Measurements from ENCODE around the gene PRAC1. TPM values are rescaled to one million over a fixed set of nuclear protein-coding genes. Genes with fewer than 3 reads are reported as not detected.

Gene PRAC1
- total and polyA plus RNA-seq, 2 donors (not counting 1 experiment from before 2014, with no cell fraction given), result not detected

DNA sequence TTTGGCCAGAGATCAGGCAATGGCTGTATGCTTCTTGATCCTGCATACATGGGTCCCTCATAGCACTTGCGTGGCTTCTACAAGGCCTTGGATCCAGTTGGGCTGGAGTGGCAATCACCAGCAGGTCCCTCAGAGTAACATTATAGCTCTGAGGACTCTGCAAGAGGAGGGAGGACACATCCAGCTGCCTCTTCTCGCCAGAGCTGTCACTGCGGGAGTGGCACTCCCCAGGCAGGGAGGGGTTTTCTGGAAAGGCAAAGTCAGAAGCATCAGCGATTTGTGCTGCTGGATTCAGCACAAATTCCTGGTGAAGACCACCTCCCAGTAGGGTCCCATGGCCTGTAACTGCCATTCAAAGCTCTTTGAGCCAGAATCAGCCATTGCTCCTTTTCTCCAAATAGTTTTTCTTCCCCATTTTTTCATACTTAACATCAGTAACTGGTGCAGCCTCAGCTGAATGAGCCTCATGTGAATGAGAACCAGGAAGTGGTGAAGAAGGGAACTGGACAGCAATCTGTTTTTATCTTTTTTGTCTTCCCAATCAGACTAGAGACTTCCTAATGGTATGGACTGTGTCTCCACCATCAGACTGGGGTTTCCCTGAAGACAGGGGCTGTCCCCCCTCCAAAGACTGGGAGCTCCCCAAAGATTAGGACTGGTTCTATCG, 46.8 kb upstream of the PRAC1 start:
- no peak overlapping the region for H3K4me3 Mint-ChIP-seq
- POLR2A ChIA-PET, result no interaction called here
- H4K20me1 ChIP-seq (ENCODE audit: control insufficient read depth, insufficient read depth, low read length, poor library complexity, severe bottlenecking), result no peaks in the 10 kb centered on the region
- no peak overlapping the region for H3K27ac Mint-ChIP-seq
- no peaks in the 10 kb centered on the region for H3K9me3 ChIP-seq (ENCODE audit: control extremely low read depth in 1 of 3, control insufficient read depth in 2 of 3, insufficient read depth in 1 of 3, low read length in 2 of 3)
- no peak overlapping the region for H2AFZ ChIP-seq (ENCODE audit: insufficient read depth, low read depth, low read length, poor library complexity, severe bottlenecking)
- H3K27me3 ChIP-seq (replicated peaks in 1 of 4; ENCODE audit: control extremely low read depth in 1 of 4, control insufficient read depth in 3 of 4, insufficient read depth in 4 of 4, low read length in 3 of 4), result peaks cover 0 to 10% (median 7%) of the 10 kb centered on the region in 4 experiments
- H3K9me3 Mint-ChIP-seq (ENCODE audit: insufficient read depth), result no peaks in the 10 kb centered on the region
- H3K36me3 ChIP-seq (replicated peaks in 1 of 2; ENCODE audit: control extremely low read depth in 1 of 2, control insufficient read depth in 1 of 2, extremely low read depth in 1 of 2, insufficient read depth in 2 of 2, low read length in 1 of 2), result no peaks in the 10 kb centered on the region
- no peak overlapping the region for H3K27ac ChIP-seq (ENCODE audit: low read length in 2 of 2)
- no peak overlapping the region for H3K4me2 ChIP-seq (replicated peaks; ENCODE audit: low read depth, low read length, poor library complexity, severe bottlenecking)
- H3K79me2 ChIP-seq (ENCODE audit: control insufficient read depth, insufficient read depth, low read length), result no peaks in the 10 kb centered on the region
- no peak for DNase-seq
- H3K9ac ChIP-seq (ENCODE audit: low read length), result no peak overlapping the region
- intact Hi-C loops (cut with micrococcal nuclease), result no loop called here
- no peak overlapping the region for H3K4me3 ChIP-seq (ENCODE audit: control extremely low read depth in 1 of 5, extremely low read depth in 1 of 5, insufficient read depth in 1 of 5, low read depth in 2 of 5, low read length in 4 of 5)
- 94% methylated on average over 3 of the region's 5 CpGs for WGBS (ENCODE audit: insufficient coverage)
- CTCF ChIA-PET, result interaction anchor here (0.7 kb wide), 1 partner anchor 45 kb away, joined by 3 read pairs; no protein-coding TSS in a partner anchor
- TF ChIP-seq, protein P1, sequence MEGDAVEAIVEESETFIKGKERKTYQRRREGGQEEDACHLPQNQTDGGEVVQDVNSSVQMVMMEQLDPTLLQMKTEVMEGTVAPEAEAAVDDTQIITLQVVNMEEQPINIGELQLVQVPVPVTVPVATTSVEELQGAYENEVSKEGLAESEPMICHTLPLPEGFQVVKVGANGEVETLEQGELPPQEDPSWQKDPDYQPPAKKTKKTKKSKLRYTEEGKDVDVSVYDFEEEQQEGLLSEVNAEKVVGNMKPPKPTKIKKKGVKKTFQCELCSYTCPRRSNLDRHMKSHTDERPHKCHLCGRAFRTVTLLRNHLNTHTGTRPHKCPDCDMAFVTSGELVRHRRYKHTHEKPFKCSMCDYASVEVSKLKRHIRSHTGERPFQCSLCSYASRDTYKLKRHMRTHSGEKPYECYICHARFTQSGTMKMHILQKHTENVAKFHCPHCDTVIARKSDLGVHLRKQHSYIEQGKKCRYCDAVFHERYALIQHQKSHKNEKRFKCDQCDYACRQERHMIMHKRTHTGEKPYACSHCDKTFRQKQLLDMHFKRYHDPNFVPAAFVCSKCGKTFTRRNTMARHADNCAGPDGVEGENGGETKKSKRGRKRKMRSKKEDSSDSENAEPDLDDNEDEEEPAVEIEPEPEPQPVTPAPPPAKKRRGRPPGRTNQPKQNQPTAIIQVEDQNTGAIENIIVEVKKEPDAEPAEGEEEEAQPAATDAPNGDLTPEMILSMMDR (IDR thresholded peaks at IDR 0.05), result no peak
- TF ChIP-seq EZH2 (IDR thresholded peaks at IDR 0.05; ENCODE audit: borderline replicate concordance, insufficient read depth, low read depth, low read length, poor library complexity, severe bottlenecking), result no peak
- no peaks in the 10 kb centered on the region for H3K4me1 ChIP-seq (ENCODE audit: control insufficient read depth in 2 of 2, insufficient read depth in 2 of 2, low read length in 2 of 2)
- ATAC-seq (ENCODE audit: low read depth), result no peak
- peaks cover 40% of the 10 kb centered on the region for H3K27me3 Mint-ChIP-seq
- no peaks in the 10 kb centered on the region for H3K4me1 Mint-ChIP-seq

DNA sequence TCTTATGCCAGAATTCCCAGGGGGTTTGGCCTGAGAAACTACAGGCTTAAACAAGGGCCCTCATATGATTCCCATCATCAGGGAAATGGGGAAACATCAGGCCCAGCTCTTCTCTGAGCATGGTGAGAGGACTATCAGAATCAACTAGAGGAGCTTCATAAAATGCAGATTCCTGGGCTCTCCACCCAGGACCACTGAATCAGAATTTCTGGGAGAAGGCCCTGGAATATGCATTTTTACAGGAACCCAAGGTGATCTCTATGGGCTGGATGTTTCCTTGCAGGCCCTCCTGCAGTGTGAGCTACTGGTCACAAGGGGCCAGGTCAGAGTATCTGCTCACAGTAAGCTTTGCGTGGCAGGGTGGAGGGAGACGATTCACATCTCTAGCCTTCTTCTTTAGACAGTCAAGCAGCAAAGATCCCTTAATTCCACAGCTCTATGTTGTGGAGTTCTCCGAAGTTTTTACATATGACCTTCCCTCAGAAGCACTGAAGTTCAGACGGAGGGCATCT, 45.0 kb upstream of the PRAC1 start:
- H3K27me3 ChIP-seq (replicated peaks in 1 of 4; ENCODE audit: control extremely low read depth in 1 of 4, control insufficient read depth in 3 of 4, insufficient read depth in 4 of 4, low read length in 3 of 4), result peaks cover 0 to 19% (median 7%) of the 10 kb centered on the region in 4 experiments
- no peak for TF ChIP-seq EZH2 (IDR thresholded peaks at IDR 0.05; ENCODE audit: borderline replicate concordance, insufficient read depth, low read depth, low read length, poor library complexity, severe bottlenecking)
- TF ChIP-seq, protein P1 (IDR thresholded peaks at IDR 0.05), result no peak
- POLR2A ChIA-PET, result no interaction called here
- Mint-ChIP-seq H3K9me3 (ENCODE audit: insufficient read depth) (no peaks in the 10 kb centered on the region), H3K4me3 (no peak overlapping the region), H3K27ac (no peak overlapping the region), H3K27me3 (peaks cover 50% of the 10 kb centered on the region), H3K4me1 (no peaks in the 10 kb centered on the region)
- H3K79me2 ChIP-seq (ENCODE audit: control insufficient read depth, insufficient read depth, low read length), result no peaks in the 10 kb centered on the region
- H4K20me1 ChIP-seq (ENCODE audit: control insufficient read depth, insufficient read depth, low read length, poor library complexity, severe bottlenecking), result no peaks in the 10 kb centered on the region
- H3K4me1 ChIP-seq (ENCODE audit: control insufficient read depth in 2 of 2, insufficient read depth in 2 of 2, low read length in 2 of 2), result no peaks in the 10 kb centered on the region
- H3K36me3 ChIP-seq (replicated peaks in 1 of 2; ENCODE audit: control extremely low read depth in 1 of 2, control insufficient read depth in 1 of 2, extremely low read depth in 1 of 2, insufficient read depth in 2 of 2, low read length in 1 of 2), result no peaks in the 10 kb centered on the region
- WGBS (ENCODE audit: insufficient coverage), result 95% methylated on average over 2 of the region's 4 CpGs
- DNase-seq, result no peak
- intact Hi-C loops (cut with micrococcal nuclease), result no loop called here
- CTCF ChIA-PET, result no interaction called here
- H3K9ac ChIP-seq (ENCODE audit: low read length), result no peak overlapping the region
- no peak overlapping the region for H3K4me3 ChIP-seq (ENCODE audit: control extremely low read depth in 1 of 5, extremely low read depth in 1 of 5, insufficient read depth in 1 of 5, low read depth in 2 of 5, low read length in 4 of 5)
- no peak overlapping the region for H2AFZ ChIP-seq (ENCODE audit: insufficient read depth, low read depth, low read length, poor library complexity, severe bottlenecking)
- H3K27ac ChIP-seq (ENCODE audit: low read length in 2 of 2), result no peak overlapping the region
- H3K4me2 ChIP-seq (replicated peaks; ENCODE audit: low read depth, low read length, poor library complexity, severe bottlenecking), result no peak overlapping the region
- H3K9me3 ChIP-seq (ENCODE audit: control extremely low read depth in 1 of 3, control insufficient read depth in 2 of 3, insufficient read depth in 1 of 3, low read length in 2 of 3), result no peaks in the 10 kb centered on the region
- no peak for ATAC-seq (ENCODE audit: low read depth)
